Thyroid gland (tissue), 4 donors: ENCODE measurements around the gene FAM117B.

Experiments
- CTCF ChIP-seq, 6 experiments: fragments of 200-600 bp in 3 of 6; fragments of 450-650 bp in 3 of 6; sonication (generic) in 3 of 6; IDR thresholded peaks; one replicate each; pipeline ENCODE4 v1.5.1; 2016 to 2019; ENCODE audit warnings: antibody characterized with exemption in 6 of 6, mild to moderate bottlenecking in 2 of 6, inconsistent platforms in 1 of 6, moderate library complexity in 1 of 6
- POLR2A ChIP-seq, 2 donors: fragments of 450-650 bp; IDR thresholded peaks; one replicate each; pipeline ENCODE4 v1.6.1; 2017; ENCODE audit warnings: antibody characterized with exemption in 2 of 2, mild to moderate bottlenecking in 2 of 2, moderate library complexity in 1 of 2

GRCh38 chr2:202680512-202680911 lies 45.7 kb downstream of the FAM117B start:
- TF ChIP-seq CTCF (IDR thresholded peaks at IDR 0.05) (no peak), POLR2A (IDR thresholded peaks at IDR 0.05) (no peak)
